ENCODE measurements around the gene CADPS.

CADPS gene

DNA sequence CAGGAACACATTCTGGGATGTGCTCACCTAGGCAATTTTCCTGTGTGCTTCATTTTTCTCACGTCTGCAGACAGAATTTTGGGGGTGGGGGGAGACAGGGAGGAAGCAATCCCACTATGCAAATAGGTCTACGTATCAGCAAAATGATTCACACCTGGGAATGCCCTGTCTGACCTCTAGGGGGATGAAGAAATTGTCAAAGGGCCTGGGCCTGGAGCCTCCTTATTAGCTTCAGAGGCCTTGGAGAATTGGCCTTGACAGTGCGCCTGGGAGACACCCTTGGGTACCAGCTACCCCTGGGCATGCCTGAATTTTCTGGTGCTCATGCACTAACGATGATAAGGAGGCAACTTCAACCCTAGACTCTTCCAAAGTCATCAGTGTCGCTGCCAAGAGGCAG lies 207.5 kb downstream of the CADPS start:
- DNase-seq: no peak
- intact Hi-C loops (cut with DNase I): no loop called here

DNA sequence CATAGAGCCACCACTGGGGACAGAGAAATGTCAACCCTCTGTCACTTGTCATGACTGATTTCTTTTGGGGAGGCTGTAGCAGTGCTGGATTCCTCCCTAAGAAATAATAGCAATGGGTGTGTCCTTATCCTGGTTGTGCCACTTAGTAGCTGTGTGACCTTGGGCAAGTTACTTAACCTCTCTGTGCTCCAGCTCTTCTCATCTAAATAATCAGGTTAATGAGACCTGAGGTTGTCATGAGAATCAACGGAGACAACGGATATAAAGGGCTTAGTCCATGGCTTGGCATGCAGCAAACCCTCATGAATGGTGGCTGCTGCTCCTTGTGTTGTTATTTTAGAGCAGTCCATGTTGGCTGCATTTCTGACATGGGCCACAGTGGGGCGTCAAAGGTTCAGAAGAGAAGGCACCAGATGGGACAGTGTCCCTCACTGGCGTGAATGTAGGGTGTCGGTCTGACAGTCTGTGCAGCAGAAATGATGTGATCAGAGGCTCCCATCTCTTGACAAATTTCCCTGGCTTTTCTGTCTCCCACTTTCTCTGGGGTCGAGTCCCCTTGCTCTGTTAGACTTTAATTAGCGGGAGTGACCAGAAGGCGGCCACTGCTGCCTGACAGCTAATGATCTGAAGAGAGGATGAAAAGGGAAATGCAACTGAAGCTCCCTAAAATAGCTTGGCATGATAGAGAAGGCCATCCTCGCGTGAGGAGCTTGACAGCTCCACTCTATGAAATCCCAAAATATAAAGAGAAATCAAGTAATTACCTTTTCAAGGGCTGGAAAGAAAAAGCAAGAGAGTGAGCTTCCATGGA lies 209.4 kb downstream of the CADPS start:
- intact Hi-C loops (cut with DNase I): no loop called here
- DNase-seq: peak; percentile 51 to 87 (median 74)

DNA sequence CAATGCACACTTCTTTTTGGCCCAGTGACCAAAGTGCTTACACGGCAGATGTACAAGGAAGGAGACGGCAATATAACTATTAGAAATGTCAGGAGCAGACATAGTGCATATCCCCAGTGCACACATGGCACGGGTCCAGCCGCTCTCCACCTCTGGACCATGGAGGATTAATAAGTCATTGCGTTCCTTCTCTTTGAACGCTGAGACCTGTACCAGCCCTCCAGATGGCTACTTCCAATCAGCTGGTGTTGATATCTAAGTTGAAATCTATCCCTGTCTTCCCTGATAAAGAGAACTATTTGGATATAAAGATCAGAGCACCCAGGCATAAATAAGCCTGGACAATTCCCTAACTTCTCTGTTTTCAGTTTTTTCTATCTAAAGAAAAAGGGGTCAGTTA lies 212.5 kb downstream of the CADPS start:
- intact Hi-C loops (cut with DNase I): no loop called here
- no peak for DNase-seq

DNA sequence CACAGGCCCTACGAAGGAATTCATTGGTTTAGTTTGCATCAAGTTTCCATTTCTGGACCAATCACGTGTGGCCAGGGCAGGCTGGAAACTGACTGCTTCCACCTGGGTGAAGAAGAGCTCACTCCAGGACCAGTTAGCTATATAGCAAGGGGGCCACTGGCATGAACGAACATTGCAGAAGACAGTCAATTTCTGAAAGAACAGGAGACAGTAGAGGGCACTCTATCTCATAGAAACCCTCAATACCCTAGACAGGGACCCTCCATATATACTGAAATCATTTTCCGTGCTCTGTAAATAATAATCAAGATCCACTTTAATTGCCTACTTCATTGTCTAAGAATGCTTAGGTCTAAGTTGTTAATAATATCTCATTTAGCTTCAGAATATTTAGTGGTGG lies 215.6 kb downstream of the CADPS start:
- DNase-seq: no peak
- intact Hi-C loops (cut with DNase I): no loop called here

DNA sequence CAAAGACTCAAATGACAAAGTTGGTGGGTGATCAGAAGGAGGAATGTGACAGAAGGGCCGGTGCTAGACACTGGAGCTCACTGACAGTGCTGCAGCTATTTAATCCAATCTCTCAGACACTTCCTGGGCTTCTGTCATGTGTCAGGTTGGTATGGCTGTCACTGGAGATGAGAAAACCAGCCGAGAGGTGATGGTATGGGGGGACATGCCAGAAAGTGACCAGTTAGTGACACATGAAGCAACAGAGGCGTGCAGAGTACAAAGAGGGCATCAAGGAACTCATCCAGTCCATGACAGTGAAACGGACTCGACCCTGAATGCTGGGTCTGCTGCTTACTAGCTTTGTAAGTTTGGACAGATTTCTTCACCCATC lies 219.5 kb downstream of the CADPS start:
- intact Hi-C loops (cut with DNase I): no loop called here
- no peak for DNase-seq

DNA sequence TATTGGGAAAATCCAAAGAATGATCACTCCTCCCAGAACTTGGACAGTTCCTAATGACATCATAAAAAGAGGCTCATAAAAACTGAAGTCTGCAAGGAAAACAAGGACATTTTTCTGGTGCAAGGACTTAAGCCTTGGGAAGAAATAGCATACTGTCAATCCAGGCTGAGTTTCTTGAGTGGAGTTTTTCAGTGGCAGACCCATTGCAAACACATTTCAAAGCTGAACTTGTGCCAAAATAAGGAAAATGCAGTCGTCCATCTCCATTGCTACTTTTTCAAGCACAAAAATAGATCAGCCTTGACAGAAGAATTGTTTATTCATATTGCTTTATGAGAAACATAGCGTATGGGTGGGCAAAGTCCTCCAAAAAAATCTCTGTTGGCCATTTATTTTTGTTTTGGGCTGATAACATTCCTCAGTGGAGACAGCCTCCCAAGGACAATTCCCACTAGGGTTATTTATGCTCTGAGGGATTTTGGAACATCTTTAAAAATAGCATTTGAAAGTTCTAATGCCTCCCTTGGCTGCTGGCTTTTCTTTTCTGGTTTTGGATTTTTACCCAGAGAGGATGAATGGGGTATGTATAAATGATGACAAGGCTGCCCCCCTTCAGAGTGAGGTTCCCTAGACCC lies 220.0 kb downstream of the CADPS start:
- DNase-seq: no peak
- intact Hi-C loops (cut with DNase I): no loop called here

DNA sequence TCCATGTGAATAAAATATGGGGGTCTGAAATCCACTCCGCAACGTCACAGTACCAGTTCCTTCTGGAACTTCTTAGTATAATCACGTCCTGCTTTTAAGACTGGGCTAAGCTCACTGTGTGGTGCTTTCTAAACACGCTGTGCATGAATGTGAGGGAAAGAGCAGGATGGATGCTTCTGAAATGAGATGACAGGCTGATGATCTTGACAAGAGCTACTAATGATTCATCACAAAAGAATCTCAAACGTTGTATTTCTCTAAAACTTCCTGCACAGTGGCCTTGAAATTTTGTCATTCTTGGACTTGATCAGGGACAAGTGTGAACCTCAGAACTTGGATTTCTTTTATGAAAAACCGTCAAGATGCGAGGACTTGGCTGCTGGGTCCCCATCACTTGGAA lies 221.4 kb downstream of the CADPS start:
- DNase-seq: no peak
- intact Hi-C loops (cut with DNase I): no loop called here

DNA sequence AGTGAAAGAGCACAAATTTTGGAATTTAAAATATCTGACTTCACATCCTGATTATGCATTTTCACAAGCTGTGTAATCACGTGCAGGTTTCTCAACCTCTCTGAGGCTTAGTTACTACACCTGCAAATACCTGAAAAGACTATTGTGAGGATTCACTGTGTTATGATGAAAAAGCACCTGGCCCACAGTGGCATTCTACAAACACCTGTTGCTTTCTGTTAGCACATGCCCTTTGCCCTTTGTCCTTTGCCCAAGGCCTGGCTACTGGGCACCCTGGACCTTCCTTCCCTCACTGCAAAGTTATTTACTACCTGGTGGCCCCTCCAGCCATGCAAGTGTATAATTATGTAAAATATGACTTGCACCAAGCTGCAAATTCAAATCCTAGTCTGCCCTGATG lies 227.5 kb downstream of the CADPS start:
- intact Hi-C loops (cut with DNase I): no loop called here

DNA sequence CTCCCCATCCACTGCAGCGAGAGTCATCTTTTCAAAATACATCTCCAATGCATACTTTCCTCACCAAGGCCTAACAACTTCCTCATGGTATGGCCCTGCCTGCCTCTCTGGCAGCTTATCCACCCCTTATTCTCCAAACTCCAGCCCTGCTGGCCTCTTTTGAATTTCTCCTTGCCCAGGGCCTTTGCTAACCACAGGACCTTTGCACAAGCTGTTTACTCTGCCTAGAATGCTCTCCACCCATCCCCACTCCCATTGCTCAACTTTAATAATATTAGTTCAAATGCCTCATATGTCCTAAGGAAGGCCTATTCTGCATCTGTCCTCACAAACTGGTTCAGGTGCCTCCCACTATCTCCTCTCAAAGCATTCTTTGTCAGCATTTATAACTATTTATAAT lies 230.7 kb downstream of the CADPS start:
- intact Hi-C loops (cut with DNase I): no loop called here
- no peak for DNase-seq

More for the DNA sequence above, 227.5 kb downstream of the CADPS start:
- no peak for DNase-seq

DNA sequence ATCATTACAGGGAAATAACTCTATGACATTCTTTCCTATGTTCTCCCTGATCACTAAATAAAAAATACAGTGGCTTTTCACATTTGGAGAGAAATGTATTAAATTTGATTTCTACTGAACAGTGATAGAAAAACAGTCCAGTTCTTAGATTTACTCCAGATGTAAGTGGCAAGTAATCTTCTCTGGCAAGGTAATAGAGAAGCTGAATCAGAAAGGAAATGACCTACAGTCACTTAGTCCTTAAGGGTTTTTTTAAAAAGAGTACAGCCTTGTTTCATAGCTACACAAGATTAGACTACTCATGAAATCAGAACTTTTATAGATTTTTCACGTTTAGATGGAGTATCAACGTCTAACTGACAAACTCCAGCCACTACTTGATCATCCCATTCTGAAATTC lies 236.9 kb downstream of the CADPS start:
- intact Hi-C loops (cut with DNase I): no loop called here

DNA sequence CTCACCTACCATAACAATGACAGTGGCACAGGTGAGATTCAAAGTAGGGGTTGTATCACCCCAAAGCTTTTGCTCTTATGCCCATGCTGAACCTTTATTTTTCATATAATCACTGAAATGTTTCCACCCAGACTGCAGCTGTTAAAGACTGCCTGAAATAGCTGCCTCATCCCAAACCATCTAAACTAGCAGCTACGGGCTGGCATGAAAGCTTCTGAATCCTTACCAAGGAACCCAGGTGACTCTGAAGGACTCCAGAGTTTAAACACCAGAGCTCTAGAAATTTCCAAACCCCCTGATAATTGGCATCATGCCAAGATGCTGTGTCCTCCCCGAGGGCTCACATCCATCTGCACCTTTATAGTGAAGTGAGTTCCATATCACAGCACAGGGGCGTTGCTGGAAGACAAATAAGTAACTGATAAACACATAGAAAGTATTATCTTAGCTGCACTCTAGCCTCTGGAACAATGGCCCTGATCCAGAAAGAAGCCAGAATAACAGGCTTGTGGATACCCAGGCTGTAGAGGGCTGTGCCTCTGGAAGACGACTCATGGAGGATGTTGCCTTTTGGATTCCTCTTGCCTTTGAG lies 238.9 kb downstream of the CADPS start:
- no peak for DNase-seq
- intact Hi-C loops (cut with DNase I): no loop called here

More for the DNA sequence above, 236.9 kb downstream of the CADPS start:
- DNase-seq: no peak

DNA sequence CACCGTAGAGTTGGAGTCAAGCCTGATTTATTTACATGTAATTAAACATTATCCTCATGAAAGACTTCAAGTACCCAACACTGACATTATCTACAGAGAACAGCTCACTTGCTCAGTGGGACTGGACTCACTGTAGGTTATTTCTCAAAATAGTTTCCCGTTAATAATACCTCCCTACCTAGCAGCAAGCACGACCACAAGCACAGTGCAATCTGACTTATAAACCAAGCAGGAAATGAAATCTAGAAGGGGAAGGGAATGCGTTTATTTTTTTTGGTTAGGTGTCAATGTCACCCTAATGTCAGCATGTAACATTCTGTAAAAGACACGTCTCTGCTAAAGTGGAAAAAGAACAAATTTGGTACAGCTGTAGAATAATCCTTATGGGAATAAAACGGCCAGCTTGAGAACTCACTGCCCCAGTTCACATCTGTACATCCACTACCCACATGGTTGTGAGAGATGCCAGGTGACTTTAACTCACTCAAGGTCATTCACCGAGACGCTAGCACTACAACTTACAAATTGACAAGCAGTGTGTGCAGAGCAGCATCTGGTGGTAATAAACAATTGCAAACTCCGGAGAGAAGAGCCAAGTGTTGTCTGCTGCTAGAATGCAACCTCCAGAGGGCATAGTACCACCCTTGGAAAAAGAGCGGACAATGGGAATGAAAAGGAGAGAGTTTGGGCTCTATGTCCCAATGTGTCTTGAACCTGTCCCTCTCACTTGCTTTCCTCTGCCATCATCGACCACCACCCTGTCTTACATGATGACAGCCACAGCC lies 242.5 kb downstream of the CADPS start:
- DNase-seq: no peak
- intact Hi-C loops (cut with DNase I): no loop called here

DNA sequence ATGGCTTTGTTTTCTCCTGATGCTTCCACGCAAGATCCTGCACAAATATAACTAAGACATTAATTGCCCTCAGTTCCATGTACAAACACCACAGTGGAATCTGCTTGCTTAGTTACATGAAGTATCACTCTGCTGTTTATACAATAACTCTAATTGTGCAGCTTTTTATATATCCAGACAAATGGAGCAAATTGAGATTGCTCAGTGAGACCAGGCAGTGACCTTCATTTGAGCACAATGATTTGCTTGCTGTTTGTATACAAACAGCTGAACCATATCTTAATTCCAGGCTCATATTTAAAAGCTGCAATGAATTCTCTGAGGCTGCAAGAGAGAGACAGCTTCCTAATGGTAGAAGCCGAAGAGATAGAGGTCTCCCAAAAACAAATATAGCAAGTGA lies 243.7 kb downstream of the CADPS start:
- intact Hi-C loops (cut with DNase I): no loop called here
- no peak for DNase-seq

DNA sequence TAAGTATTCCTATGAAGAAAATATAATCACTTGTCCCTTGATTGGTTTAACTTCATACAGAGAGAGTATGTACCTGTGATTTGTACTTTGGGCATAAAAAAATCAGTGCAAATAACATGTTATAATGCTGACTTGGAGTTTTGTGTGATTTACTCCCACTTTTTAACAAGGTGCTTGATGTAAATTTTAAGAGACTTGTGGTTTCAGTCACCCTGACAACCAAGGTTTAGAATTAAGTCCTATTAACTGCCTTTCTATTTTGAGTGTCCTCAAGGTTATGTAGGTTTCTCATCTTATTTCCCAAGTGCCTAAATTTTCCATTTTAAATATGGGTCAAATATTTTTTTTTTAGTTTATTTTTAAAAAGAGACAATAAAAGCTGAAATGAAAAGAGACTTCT lies 244.6 kb downstream of the CADPS start:
- no peak for DNase-seq
- intact Hi-C loops (cut with DNase I): no loop called here

DNA sequence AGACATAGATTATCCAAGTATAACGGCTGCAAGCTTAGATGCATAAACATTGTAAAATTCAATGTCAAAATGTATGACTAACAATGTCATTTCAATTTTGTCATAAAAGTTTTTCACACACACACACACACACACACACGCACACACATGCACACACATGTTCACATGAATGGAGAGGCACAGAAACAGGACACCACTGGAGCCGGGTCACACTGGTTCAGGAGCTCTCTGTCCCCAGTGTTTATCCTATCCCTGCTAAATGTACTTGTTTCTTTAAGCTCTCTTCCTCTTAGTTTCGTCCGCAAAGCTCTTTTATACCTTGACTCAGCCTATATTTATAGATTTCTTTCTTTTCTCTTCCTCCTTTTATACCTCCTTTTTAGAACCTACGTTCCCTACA lies 249.9 kb downstream of the CADPS start:
- intact Hi-C loops (cut with DNase I): no loop called here

DNA sequence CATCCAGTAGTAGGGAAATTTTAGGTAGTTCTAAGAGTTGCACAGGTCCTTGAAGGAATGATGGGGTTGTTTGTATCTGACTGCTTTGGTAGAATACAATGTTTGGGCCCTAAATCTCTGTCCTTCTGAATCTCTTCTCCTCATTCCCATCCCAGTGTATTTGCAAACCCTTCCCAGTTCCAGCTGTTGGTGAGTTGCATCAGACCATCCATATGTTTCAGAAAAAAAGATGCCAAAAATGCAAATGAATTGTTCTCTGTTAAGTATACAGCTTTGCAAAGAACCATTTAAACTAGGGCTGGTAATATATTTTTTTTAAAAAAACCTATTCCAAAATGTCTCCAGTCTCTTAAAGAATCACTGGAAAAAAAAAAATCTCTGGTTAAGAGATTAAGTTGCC lies 251.0 kb downstream of the CADPS start:
- intact Hi-C loops (cut with DNase I): no loop called here
- no peak for DNase-seq

More for the DNA sequence above, 249.9 kb downstream of the CADPS start:
- DNase-seq: no peak

DNA sequence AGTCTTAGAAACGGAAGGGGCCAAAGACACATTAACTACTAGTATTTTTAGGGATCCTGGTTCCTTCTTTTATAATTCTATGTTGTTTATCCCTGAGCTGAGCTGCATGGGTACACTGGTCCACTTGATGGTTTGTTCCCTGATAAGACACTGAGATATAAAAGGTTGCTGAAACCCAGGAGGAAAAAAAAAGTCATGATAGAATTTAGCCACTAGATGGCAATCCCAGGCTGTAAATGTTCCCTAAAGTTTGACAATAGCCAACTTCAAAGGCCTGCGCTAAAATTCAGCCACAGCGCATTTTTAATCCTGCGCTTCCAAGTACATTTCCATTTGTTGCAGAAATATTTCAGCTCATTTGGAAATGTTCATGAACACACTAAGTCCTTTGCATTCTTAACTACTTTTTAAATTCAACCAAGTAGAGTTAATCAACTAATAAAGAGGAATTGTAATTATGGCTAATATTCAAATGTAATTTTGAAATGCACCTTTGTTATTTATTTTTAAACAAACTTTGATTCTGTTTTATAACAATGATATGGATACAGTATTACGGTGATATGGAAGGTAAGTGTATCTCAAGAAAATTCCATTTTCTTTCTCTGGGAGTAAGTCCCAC lies 252.6 kb downstream of the CADPS start:
- peak in 11 of 42 donors; percentile 12 to 61 (median 21) for DNase-seq
- intact Hi-C loops (cut with DNase I): no loop called here

DNA sequence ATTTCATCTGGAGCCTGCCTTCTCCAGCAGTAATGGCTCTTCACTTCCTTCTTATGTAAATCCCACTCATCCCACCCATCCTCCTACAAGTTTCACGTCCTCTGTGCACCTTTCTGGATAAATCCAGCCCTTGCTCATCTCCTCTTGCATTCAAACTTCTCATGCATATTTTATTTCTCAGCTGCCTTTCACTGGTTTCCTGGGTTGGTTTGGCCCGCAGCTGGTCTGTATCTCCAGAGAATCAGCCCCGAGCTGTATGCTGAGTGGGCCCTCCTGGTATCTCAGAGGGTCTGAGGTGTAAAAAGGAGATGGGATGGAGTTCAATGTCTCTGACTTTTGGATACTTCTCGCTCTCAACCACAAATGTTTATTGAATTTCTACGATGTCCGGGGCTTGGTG lies 253.3 kb downstream of the CADPS start:
- DNase-seq: no peak
- intact Hi-C loops (cut with DNase I): no loop called here

DNA sequence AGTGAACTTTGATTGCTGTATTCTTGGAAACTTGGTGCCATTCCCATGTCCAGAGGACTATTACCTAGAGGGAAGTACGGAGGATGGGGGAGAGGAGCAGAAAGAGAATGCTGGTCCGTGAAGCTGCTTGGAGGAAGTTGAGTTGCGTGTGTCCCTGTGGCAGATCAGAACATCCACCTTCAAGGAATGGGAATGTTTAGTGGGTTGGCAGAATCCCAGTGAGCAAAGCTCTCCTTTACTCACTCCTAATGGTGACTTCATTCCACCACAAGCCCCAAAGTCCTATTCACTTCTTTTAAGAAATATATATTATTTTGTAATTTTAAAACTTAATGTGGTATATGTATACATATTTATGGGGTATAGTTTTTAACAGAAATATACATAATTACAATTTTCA lies 254.0 kb downstream of the CADPS start:
- intact Hi-C loops (cut with DNase I): no loop called here
- DNase-seq: no peak
